SU-DHL-6 (cell line): ENCODE measurements around the gene AKAP6.

Experiments
- H2AFZ ChIP-seq: fragments of 200-600 bp; sonication (generic); 2 replicates; pipeline ENCODE4 v1.6.1; 2014; ENCODE audit warnings: low read depth, mild to moderate bottlenecking, moderate library complexity, mixed read lengths, antibody characterized with exemption, low read length; ENCODE audit not compliant: severe bottlenecking
- H3F3A ChIP-seq: fragments of 200-600 bp; shearing (Covaris generic); 2 replicates; pipeline ENCODE4 v1.6.0; 2016; ENCODE audit warnings: antibody characterized with exemption, mild to moderate bottlenecking; ENCODE audit not compliant: insufficient read depth
- H3K27ac ChIP-seq: fragments of 200-600 bp; sonication (generic); 2 replicates; pipeline ENCODE4 v1.5.1; 2016; ENCODE audit warnings: low read depth, mild to moderate bottlenecking, low read length, moderate library complexity, mixed read lengths
- H3K27me3 ChIP-seq: fragments of 200-600 bp; sonication (generic), shearing (Covaris generic); 2 replicates; pipeline ENCODE4 v1.6.0; 2014; ENCODE audit warnings: mild to moderate bottlenecking, low read length
- H3K36me3 ChIP-seq: fragments of 200-600 bp; sonication (generic); 2 replicates; pipeline ENCODE4 v1.6.1; 2014; ENCODE audit warnings: mild to moderate bottlenecking, low read length, mixed read lengths
- H3K4me2 ChIP-seq: fragments of 300-600, 200-600 bp; shearing (Covaris generic), sonication (generic); 2 replicates; pipeline ENCODE4 v1.6.0; 2014; ENCODE audit warnings: low read length, low read depth, mild to moderate bottlenecking; ENCODE audit not compliant: poor library complexity, severe bottlenecking
- H3K4me3 ChIP-seq: fragments of 200-600 bp; sonication (generic); 2 replicates; pipeline ENCODE4 v1.5.1; 2014; ENCODE audit warnings: antibody characterized with exemption, low read length, mild to moderate bottlenecking, mixed read lengths; ENCODE audit not compliant: insufficient read depth, poor library complexity, severe bottlenecking
- H3K79me2 ChIP-seq: fragments of 200-600 bp; sonication (generic); 2 replicates; pipeline ENCODE4 v1.6.1; 2014; ENCODE audit warnings: mild to moderate bottlenecking, low read length, moderate library complexity; ENCODE audit not compliant: insufficient read depth
- H3K9ac ChIP-seq: fragments of 200-600 bp; sonication (generic); 2 replicates; pipeline ENCODE4 v1.7.0; 2014; ENCODE audit warnings: mild to moderate bottlenecking, low read length
- H3K9me2 ChIP-seq: fragments of 200-600 bp; sonication (generic); replicated peaks from 2 replicates; pipeline ENCODE4 v1.6.1; 2014; ENCODE audit warnings: low read length; ENCODE audit not compliant: insufficient read depth
- H3K9me3 ChIP-seq: fragments of 200-600 bp; sonication (generic); 2 replicates; pipeline ENCODE4 v1.6.1; 2014; ENCODE audit warnings: low read length, mixed read lengths; ENCODE audit not compliant: insufficient read depth
- H4K20me1 ChIP-seq: fragments of 200-600 bp; sonication (generic); 2 replicates; pipeline ENCODE4 v1.6.1; 2014; ENCODE audit warnings: low read depth, mild to moderate bottlenecking, antibody characterized with exemption, low read length, moderate library complexity, mixed read lengths
- CTCF ChIP-seq: fragments of 200-600 bp; sonication (generic); IDR thresholded peaks from one replicate; pipeline ENCODE4 v1.5.1; 2017; ENCODE audit warnings: antibody characterized with exemption, mild to moderate bottlenecking, low read length, moderate library complexity; ENCODE audit not compliant: insufficient read depth, poor library complexity, severe bottlenecking
- EZH2phosphoT487 ChIP-seq: fragments of 200-600 bp; sonication (generic), shearing (Covaris generic); conservative IDR thresholded peaks from 2 replicates; pipeline ENCODE4 v1.6.1; 2018; ENCODE audit warnings: mild to moderate bottlenecking, antibody characterized with exemption, low read length, moderate library complexity, mixed read lengths

The AKAP6 gene

DNA sequence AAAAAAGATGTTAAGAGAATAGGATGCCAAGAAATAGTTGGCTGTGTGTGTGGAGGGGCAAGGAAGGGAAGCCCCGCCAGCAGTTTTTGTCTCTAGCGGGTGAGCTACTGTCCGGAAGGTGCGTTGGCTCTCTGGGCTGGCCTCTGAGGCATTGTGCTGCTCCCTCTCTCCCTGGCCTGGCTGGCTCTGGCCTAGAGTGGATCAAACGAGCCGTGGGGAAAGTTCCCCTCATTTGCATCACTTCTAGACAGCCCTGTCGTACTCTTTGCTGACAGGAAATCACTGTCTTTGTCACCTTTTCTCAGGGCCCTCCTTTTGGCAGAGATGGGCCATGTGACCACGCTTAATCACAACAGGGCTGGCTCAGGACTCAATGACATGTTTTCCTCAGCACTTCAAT lies 373.5 kb downstream of the AKAP6 start:
- no peak overlapping the region for H3K9ac ChIP-seq
- H3K27ac ChIP-seq, result no peak overlapping the region
- no peak overlapping the region for H2AFZ ChIP-seq
- no peaks in the 10 kb centered on the region for H3K27me3 ChIP-seq
- TF ChIP-seq EZH2phosphoT487 (no peak), CTCF (no peak)
- no peak overlapping the region for H3K4me3 ChIP-seq
- H3K79me2 ChIP-seq, result no peaks in the 10 kb centered on the region
- no peaks in the 10 kb centered on the region for H3K9me3 ChIP-seq
- H3K4me2 ChIP-seq, result no peak overlapping the region
- no peaks in the 10 kb centered on the region for H3K36me3 ChIP-seq
- no peaks in the 10 kb centered on the region for H4K20me1 ChIP-seq
- H3F3A ChIP-seq, result no peaks in the 10 kb centered on the region
- H3K9me2 ChIP-seq, result no peaks in the 10 kb centered on the region

GRCh38 chr14:32703183-32703621 lies 374.1 kb downstream of the AKAP6 start:
- H3K9me2 ChIP-seq, result no peaks in the 10 kb centered on the region
- no peaks in the 10 kb centered on the region for H3K36me3 ChIP-seq
- H3F3A ChIP-seq, result no peaks in the 10 kb centered on the region
- no peaks in the 10 kb centered on the region for H4K20me1 ChIP-seq
- no peak overlapping the region for H3K27ac ChIP-seq
- no peaks in the 10 kb centered on the region for H3K27me3 ChIP-seq
- H3K4me3 ChIP-seq, result no peak overlapping the region
- no peaks in the 10 kb centered on the region for H3K79me2 ChIP-seq
- no peaks in the 10 kb centered on the region for H3K9me3 ChIP-seq
- TF ChIP-seq CTCF (no peak), EZH2phosphoT487 (no peak)
- no peak overlapping the region for H3K9ac ChIP-seq
- no peak overlapping the region for H2AFZ ChIP-seq
- no peak overlapping the region for H3K4me2 ChIP-seq

GRCh38 chr14:32706721-32707519 lies 377.8 kb downstream of the AKAP6 start:
- no peak overlapping the region for H3K4me2 ChIP-seq
- no peak overlapping the region for H3K27ac ChIP-seq
- no peak overlapping the region for H3K4me3 ChIP-seq
- no peaks in the 10 kb centered on the region for H3K9me3 ChIP-seq
- no peak overlapping the region for H3K9ac ChIP-seq
- no peaks in the 10 kb centered on the region for H3F3A ChIP-seq
- H4K20me1 ChIP-seq, result no peaks in the 10 kb centered on the region
- no peaks in the 10 kb centered on the region for H3K27me3 ChIP-seq
- no peaks in the 10 kb centered on the region for H3K9me2 ChIP-seq
- no peaks in the 10 kb centered on the region for H3K36me3 ChIP-seq
- TF ChIP-seq CTCF (no peak), EZH2phosphoT487 (no peak)
- no peak overlapping the region for H2AFZ ChIP-seq
- no peaks in the 10 kb centered on the region for H3K79me2 ChIP-seq
